Smooth muscle cell of the brain vasculature (primary cell): ENCODE measurements around the gene PTRH1.
"Not testable (repeated sequence)": the region's sequence is repeated elsewhere in the genome, so short reads cannot be mapped to it uniquely, and the experiment has no call there.

Experiments
- DNase-seq: peaks from one replicate; pipeline ENCODE4 v3.0.0-alpha.2; 2012; ENCODE audit warnings: low read depth, low spot score

The PTRH1 gene, protein sequence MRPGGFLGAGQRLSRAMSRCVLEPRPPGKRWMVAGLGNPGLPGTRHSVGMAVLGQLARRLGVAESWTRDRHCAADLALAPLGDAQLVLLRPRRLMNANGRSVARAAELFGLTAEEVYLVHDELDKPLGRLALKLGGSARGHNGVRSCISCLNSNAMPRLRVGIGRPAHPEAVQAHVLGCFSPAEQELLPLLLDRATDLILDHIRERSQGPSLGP

DNA sequence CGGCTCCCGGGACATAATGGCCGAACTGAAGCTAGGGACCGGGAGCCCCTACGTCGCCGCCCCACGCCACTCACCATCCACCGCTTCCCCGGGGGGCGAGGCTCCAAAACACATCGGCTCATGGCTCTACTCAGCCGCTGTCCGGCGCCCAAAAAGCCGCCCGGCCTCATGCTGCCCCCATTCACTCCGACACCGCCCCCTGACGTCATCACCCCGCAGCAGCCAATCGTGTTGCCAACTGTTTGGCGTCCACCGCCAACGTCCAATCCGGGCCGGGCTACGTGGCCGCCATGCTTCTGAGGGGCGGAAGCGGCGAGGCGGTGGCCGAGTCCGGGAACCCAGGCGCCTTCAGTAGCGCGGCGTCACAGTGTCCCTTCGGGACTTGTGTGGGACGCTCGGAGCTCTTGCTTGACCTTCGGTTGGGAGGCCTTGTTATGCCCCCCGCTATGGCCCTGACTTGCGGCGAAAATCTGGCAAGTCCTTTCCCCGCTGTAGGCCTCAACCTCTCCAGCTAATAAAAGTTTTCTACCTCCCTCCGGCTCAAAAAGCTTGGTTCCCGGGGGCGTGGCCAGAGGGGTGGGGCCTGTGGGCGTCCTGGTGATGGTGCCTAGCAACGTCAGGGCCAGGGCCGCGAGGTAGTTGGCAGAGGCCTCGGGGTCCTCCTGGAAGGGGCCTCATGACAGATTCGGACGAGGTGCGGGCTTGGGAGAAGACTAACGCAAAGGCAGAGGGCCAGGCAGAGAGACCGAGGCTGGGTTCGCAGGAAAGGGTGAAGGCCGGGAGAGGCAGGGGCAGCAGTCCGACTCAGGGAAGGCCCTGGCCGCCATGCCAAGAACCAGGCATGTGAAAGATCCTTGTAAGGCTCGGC is at the start of gene PTRH1, which contains the start of gene TTC16:
Gene PTRH1 (minus strand): TSS at position 194 of the 868 bp plus-strand sequence. CDS start 24 bp downstream, at position 170.
Gene TTC16 (plus strand): TSS at position 610 of the 868 bp plus-strand sequence. CDS start 67 bp downstream, at position 677.
- peak; percentile 82 for DNase-seq

DNA sequence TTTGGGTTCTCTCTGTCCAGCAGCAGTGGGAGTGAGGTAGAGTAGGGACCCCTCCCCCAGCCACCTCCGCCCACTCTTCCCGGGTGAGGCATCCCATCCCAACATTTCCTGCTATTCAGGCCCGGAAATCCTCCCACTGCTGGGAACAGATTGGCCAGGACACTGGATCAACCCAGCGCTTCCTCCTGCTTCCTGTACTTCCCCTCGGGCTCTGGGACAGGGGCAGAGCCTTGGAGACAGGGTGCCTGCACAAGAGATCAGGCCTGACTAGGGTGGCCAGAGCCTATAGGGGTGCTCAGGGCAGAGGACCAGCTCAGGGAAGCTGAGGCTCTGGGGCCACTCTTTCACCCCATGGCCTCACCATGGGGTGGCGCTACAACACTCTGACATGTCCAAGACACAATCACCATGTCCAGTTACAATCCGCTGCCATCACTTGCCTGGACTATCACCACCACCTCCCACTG is 48.5 kb upstream of the PTRH1 start:
- DNase-seq = no peak

DNA sequence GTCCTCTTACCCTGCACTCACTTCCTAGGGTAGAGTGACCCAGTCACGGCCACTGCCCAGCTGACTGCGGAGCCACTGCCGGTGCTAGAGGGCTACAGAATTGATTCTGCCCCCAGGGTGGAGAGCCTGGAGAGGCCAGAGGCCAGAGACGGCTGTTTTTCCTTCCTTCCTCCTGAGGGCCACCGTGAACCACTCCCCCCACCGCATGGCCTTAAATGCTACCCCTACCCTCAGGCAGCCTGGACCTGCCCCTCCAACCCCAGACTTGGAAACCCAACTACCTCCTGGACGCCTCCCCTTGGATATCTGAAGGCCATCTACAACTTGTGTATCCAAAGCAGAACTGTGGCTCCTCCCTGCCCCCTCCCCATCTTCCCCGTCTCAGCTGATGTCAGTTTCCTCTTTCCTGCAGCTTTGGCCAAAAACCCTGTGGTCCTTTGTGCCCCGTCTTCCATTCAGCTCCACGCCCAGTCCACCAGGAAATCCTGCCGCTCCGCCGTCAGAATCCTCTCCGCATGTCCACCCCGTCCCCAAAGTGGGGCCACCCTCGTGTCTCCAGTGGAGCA is 46.7 kb upstream of the PTRH1 start:
- no peak for DNase-seq

DNA sequence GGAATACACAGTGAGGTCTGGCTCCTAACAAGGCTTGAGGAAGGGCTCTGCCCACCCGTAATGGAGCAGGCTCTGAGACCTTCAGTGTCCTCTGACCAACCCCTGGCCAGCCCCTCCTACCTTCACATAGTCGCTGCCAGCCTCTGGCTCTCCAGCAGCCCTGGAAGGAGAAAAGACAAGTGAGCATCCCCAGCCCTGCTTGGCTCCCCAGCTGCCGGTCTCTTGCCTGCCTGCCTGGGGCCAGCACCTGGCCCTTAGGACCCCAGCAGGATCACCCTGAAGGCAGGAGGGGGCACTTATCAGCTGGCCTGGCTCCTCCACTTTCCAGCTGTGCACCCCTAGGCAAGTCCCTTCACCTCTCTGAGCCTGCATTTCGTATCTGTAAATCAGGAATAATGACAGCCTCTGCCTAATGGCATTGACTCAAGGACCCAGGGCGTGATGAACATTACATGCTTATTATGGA is 46.1 kb upstream of the PTRH1 start:
- no peak for DNase-seq

DNA sequence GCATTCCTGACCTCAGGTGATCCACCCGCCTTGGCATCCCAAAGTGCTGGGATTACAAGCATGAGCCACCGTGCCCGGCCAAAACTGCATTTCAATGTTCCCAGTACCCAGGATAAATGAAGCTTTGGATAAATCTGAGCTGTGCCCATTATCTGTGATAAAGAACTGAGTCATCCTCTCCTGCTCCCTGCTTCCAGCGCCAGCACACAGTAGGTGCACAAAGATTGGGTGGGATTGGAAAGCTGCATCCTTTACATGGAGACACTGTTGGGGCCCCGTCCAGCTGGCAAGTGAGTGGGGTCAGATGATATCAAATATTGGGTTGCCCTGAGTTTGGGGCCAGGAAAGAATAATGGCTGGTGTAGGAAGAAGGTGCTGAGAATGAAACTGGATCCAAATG is 45.6 kb upstream of the PTRH1 start:
- no peak for DNase-seq

DNA sequence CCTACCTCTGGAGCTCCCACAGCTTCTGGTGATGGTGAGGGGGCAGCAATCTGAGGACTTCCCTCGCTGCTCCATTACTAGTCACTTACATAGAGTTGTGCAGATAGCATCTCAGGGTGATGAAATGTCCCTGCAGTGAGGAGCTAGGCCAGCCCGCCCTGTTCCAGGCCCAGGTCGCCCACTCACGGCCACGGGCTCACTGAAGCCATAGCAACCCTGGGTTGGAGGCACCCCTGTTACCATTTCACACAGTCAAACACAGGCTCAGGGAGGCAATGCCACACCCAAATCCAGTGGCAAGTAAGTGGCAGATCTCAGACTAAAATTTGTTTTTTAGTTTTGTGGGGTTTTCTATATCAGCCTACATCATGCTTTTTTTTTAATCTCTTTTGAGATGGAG is 43.4 kb upstream of the PTRH1 start:
- DNase-seq = no peak

DNA sequence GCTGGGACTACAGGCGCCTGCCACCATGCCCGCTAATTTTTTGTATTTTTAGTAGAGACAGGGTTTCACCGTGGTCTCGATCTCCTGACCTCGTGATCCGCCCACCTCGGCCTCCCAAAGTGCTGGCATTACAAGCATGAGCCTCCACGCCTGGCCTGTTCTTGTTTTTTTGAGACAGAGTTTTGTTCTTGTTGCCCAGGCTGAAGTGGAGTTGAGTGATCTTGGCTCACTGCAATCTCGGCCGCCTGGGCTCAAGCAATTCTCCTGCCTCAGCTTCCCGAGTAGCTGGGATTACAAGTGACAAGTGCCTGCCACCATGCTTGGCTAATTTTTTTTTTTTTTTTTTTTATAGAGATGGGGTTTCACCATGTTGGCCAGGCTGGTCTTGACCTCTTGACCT is 41.3 kb upstream of the PTRH1 start:
- not testable (repeated sequence) for DNase-seq

DNA sequence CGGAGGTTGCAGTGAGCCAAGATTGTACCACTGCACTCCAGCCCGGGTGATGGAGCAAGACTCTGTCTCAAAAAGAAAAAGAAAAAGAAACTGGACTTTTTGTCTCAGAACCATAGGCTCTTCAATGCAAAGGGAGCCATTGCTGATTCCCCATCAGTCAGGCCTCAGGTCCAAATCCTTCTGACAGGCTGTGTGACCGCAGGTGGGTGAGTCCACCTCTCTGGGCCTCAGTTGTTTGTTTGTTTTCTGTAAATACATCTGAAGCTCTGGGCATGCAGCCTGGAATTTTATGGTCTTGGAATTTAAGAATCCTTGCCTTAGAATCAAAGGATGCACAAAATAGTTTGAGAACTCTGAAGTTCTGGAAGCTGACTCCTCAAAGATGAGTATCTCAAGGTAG is 40.8 kb upstream of the PTRH1 start:
- no peak for DNase-seq

DNA sequence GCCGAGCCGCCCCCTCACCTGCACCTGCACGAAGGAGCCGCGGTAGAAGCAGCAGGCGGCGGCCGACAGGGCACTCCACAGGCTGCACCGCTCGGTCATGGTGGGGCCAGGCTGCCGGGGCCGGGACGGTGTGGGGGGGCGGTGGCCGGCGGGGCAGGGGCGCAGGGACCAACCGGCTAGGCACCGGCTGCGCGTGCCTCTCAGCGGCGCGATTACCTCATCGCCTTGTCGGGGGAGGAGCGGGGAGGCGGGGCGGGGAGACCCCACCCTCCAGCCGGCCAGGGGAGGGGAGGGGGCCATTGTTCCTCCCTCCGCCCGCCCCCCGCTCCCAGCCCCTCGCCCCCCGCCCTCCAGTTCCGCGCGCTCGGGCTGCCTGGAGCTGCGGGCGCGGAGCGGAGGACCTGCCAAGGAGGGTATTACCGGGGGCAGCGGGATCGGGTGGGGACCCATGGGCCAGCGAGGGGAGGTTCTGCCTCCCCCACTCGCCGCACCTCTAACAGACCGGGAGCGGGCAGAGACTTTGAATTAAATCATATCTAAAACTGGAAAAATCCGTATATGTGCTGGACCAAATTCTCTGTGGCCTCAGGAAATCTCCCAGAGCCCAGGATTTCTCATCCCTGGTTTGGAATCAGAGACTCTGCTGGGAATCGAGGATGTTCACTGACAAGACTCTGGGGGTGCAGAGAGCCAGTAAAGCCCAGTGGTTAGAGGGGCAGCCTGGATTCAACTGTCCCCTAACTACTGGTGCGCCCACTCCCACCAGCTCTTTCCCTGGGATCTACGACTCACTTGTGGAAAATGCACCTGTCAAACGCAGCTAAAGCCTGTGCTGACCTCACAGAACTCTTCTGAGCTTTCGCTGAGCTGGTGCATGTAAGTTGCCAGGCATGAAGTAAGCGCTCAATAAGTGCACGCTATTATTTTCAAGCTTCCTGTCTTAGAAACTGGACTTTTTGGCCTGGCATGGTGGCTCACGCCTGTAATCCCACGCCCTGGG is 39.9 kb upstream of the PTRH1 start:
- DNase-seq = no peak

DNA sequence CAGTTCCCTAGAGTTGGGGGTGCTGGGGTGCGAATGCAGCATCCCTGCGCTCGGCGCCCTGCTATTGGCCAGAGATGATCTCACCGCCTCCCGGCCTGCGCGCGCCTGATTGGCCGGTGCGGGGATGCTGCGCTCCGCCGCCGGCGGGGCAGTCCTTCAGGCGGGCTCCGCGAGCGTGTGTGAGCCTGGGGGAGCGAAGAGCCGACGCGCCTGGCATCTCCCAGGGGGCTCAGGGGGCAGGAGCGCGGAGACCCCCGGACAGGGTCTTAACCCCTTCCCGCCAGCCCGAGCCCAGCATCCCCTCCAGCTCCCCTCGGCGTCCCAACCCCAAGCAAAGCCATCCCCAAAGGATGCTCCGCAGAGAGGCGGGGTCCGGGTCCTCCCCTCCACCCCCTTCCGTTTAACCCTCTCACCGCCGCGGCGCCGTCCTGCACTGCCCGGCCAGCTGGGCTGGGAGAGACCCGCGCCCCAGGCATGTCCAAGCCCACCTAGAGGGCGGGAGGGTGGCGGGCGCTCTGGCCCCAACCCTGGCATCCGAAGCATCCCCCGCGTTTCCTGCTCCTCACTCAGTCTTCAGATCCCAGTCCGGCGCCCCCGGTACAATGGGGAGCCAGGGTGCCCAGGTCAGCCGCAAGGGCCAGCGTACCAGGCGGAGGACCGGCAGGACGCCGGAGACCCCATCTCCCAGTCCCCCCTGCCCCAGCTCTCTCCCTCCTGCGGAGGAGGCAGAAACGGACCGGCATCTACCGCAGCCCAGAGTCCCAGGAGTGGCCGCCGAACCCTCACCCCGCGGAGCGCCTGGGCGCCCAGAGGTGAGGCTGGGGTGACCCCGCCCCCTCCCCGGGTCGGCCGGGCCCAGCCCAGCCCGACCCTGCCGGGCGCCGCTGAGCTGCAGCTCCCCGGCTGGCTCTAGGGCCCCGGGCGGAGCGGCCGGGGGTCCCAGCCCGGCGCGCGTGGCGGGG is 38.9 kb upstream of the PTRH1 start:
- DNase-seq = no peak

DNA sequence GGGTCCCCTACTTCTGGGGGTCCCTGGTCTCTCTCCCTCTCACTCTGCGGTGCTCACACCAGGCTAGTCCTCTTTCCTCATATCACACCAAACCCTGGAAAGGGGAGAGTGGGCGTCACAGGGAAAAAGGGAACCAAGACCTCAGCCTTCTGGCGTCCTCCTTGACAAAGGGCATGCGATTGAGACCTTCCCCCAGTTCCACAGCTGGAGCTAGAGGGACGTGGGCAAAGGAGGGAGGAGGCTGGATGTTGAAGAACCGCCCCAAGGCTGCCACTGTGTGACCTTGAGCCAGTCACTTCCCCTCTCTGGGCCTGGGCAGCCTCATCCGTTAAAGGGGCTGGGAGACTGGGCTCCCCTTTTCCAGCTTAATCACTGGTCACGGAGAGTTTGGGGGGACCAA is 38.2 kb upstream of the PTRH1 start:
- no peak for DNase-seq

DNA sequence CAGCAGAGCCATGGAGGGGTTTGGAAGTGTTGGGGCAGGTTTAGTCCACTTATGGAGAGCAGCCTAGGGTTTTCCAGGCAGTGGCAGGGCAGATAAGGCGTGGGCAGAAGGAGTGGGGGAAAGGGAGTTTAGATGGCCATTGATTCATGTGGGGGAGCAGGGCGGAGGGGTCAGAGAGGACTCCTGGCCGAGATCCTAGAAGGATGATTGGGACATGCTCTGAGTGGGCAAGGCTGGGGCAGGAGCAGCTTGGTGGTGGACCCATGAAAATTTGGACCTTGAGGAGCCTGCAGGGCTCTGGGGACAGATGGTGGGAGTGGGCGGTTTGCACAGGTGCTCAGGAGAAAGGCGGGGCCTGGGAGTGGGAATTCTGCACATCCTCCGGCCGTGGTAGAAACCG is 37.7 kb upstream of the PTRH1 start:
- no peak for DNase-seq

DNA sequence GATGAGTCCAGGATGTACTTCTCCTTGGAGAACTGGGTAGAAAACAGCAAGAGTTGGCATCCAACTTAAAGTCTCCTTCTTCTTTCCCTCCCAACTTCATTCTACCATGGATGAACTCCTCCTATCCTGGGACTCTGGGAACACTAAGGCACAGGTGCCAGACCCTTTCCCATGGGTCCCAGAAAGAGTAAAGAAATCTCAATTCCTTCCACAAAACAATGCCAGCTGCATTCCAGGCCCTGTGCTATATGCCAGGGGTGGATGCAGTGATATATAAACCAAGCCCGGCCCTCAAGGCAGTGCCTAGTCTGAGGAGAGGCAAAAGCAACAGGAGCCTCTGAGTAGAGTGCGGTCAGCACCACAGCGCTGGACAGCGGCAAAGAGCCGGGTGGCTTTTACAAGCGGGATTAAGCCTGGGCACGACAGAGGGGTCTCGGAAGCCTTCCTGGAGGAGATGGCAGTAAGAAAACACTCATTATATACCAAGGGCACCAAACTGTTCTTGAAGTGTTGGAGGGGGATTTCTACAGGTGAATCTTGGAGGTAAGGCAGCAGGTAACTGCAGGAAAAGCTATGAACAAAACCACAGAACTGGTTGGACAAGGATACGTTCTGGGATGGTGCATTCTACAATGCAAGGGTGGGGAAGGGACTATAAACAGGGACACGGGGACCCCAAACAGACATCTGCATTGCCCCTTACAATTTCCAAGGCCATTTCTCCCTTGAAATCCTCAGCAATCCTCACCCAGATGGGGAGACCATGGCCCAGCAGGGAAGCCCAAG is 36.0 kb upstream of the PTRH1 start:
- DNase-seq = no peak

DNA sequence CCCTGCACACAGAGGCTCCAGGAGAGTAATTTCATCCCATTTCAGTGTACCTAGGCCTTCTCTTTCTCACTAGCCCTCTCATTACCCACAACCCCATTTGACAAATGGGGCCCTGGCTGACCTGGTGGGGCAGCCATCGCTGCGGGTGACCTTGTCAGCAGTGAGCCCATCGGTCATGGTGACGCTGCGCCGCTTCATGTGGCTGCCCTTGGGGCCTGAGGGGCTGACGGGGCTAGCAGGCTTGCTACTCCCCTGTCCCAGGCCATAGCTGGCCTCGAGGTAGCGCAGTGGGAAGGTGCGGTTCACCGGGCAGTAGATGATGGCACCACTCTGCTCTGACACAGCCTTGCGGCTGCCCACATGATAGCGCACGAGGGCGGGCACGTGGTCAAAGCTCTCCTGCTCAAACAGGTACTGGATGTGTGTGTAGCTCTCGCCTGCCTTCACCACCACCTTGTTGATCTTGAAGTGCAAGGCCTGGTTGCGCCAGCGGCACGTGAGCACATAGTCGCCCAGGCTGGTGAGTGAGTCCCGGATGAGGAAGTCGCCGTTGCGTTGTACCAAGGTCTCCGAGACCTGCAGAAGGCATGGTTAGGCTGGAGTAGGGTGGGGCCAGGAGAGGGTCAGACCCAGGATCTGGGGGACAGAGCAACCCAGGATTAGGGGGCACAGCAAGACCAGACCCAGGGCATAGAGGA is 33.8 kb upstream of the PTRH1 start:
- DNase-seq = no peak

DNA sequence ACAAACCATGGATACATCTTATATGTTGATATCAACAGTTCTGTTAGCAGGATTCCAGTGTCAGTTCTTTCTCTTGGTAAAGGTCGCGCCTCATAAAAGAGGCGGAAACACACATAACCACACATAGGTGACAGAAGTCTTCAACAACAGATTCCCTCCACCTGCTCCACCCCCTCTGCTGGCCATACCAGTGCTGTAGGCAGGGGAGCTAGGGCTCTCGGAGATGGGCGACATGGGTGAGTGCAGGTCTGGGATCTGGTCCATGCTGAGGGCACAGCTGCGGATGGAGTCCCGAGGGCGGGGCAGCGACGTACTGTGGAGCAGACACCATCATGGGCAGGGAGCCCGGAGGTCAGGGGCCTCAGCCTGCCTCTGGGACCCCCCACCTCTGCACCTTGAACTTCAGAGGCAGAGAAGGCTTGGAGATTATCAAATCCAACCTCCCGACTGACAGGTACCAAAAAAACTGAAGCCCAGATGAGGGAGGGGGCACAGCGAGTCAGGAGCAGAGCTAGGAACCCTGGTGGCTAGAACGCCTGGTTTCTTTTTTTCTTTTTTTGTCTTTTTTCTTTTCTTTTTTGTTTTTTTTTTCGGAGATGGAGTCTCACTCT is 31.6 kb upstream of the PTRH1 start:
- no peak for DNase-seq

DNA sequence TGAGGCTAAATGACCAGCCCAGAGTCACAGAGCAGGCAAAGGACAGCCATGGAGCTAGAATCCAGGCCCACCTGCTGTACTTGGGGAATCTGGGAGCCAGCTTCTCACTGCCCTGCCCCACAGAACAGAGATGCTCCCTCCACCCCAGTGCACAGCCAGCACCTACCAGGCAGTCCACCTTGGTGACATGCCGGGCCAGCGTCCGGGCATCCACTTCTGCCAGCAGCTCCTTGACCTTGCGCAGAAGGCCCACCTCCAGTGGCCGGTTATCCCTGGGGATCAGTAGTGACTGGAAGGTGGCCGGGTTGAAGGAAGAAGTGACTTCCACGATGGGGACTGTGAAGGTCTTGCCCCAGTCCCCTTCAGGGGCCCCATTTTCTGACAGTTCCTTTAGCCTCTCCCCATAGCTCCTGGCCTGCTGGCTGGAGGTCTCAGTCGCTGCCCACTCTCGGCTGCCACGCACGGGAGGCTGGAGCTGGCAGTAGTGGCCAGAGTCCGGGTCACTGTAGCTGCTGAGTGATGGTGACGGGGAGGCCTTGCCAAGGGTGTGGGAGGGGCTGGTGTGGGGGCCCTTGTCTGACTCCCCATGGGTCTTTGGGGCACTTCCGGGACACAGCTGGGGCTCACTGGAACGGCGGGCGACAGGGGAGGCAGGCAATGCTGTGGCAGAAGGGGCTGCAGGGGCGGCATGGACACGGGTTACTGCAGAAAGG is 29.1 kb upstream of the PTRH1 start:
- DNase-seq = no peak

DNA sequence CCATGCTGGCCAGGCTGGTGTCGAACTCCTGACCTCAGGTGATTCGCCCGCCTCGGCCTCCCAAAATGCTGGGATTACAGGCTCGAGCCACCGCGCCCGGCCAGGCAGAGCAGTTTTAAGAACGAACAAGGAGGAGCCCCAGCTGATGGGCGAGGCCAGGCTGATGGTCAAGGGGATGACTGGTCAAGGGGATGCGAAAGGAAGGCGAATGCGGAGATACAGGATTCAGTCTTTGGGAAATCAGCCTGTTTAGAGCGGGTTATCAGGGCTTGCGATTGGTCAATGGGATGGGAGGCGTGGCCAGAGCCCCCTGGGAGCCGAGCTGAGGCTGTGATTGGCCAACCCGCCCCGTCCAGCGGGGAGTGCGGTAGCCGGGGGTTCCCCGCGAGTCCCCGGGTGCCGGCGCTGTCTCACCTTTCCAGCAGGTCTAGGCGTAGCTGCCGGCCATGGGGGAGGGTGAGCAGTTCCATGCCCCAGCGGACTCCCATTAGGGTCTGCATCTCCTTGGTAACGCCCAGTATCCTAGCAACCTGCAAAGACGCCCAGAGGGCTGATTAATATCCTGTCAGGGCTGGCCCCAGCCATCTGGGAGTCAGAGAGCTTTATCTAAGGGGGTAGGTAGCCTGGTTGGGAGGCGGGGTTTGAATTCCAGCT is 27.1 kb upstream of the PTRH1 start:
- no peak for DNase-seq
